Activated CD4-positive, alpha-beta T cell treated with anti-CD3 and anti-CD28 coated beads, Interleukin-2, Interleukin-6, amounts not matched to agents 100 ng/mL and 50 ng/mL, durations not matched to agents 16 hours and 8 hours (primary cell): ENCODE data around the gene RNU6-8.

Source experiments
- DNase-seq: peaks from one replicate; pipeline ENCODE4 v3.0.0-alpha.2; 2020

The RNU6-8 gene

DNA sequence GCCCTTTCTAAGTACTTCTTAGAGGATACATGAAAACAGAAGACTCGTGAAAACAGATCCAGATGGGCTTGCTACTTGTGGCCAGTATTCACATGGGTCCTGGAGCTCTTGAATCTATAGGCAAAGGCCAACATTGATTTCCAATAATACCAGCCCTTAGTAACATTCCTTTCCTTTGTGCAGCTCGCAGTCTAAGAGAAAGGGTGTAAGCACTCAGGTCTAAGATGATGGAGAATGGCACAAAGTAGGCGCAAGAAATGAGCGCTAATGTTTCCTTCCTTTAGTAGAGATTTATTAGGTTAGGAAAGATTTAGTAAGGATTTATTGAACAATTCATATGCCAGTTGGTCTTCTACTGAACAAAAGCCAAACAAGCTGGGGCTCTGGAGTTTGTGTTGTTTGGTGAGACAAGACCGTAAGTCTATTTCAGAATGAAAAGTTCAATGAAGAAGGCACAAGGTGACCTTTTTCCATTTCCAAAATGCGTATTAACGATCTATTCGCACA is 525 bp downstream of the RNU6-8 start:
- DNase-seq: peak; percentile 15

DNA sequence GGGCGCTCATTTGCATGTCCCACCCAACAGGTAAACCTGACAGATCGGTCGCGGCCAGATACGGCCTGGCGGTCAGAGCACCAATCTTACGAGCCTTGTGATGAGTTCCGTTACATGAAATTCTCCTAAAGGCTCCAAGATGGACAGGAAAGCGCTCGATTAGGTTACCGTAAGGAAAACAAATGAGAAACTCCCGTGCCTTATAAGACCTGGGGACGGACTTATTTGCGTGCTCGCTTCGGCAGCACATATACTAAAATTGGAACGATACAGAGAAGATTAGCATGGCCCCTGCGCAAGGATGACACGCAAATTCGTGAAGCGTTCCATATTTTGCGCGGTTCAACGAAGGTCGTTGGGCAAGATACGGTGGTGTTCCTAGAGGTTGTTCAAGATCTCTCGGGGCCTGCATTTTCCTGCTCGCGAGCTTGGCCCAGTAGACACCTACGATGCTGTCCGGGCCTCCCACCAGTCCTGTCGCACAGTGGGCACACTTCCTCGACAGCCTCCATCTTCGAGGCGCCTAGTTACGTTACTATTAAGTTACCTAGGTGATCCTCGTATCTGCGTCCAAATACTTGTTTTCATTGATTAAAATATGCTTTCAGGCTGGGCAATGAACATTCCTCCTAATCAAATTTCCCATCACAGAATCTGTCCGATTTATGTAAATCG is 1.1 kb downstream of the RNU6-8 start, which contains the start of gene RNU6-7:
RNU6-7 (plus strand) TSS at position 230 of the 675 bp plus-strand sequence.
- DNase-seq: peak; percentile 27

DNA sequence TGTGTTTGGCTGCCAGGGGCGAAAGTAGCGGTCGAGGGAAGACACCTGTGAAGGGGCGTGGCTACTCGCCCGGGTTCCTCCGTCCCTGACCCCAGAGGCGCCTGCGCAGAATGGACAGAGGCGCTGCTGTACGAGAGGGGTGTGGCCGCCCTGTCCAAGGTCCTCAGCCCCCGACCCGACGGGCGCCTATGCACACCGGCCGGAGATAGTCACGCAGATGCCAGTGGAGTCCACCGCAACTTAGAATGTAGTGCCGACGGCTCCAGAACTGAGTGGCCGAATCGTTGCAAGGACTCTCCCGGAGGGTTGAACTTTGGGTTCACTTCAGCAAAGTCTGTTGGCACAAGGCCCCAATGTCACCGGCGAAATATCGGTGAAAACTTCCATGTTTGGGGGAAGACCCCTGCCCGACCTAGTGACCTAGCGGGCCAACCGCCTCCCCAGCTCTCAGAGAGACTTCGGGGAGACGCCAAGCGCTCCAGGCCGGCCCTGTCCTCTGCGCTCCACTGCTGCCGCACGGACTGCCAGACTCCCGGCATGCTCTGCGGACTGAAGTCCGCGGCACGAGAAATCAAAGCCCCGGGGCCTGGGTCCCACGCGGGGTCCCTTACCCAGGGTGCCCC is 1.8 kb downstream of the RNU6-8 start:
- DNase-seq: peak; percentile 85

DNA sequence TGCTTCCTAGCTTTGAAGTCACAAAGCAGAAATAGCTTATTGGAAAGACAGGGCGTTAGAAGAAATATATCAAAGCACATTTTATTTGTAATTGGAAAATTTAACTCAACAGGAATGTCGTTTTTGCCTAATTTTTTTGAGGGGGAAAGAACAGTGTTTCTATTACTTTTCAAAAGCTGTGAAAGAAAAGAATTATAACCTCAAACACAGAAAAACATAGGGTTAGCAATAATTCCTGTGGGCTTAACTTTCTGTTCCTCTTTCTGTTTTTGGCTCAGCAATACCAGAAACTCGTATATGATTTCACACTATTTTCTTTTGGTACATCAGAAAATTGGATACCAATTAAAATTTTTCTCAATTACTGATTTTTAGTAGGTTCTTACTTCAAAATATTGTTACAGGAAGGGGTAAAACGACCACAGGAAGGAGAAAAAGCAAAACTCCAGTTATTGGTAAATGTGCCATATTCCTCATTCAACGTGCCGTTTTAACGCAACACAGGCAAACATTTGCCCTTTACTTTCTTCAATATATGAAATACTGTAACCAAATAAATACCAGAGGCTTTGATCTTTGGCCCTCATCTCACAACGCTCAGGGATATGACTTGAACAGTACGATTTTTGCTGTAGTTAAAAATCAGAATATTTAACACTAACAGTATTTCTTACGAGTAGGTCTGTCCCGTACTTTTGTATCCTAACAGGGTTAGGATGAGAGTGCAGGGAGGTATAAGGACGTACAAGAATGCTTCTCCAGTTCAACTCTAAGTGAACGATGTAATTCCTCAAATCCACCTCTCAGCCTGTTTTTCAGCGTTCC is 2.5 kb downstream of the RNU6-8 start:
- DNase-seq: no peak

DNA sequence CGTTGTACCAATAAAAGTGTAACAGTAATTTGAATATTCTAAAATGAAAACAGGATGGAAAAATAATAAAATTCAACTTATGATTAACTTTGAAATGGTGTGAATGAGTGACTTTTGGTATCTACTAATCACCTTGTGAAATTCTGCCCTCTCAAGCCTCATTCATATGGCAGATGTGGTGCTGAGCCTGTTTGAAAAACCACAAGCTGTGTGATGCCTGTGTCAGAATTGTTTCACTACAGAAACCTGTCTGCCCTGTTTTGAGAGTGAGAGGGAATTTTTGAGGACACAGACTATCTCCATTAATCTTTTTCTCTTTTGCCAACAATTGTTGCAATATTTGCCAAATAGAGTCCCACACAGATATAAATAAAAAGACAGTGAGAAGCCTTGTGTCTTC is 5.2 kb downstream of the RNU6-8 start:
- peak; percentile 8 for DNase-seq

DNA sequence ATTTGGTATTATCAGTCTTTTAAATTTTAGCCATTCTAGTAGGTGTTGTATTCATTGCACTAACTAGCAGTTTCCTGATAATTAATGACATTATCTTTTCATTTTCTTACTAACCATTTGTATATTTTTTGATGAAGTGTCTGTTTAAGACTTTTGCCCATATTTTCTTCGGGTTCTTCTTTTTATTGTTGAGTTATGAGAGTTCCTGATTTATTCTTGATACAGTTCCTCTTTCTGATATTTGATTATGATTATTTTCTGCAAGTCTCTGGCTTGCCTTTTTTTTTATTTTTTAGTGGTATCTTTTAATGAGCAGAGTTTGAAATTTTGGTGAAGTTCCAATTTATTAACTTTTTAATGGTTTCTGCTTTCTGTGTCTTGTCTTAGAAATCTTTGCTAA is 7.4 kb downstream of the RNU6-8 start:
- DNase-seq: no peak

DNA sequence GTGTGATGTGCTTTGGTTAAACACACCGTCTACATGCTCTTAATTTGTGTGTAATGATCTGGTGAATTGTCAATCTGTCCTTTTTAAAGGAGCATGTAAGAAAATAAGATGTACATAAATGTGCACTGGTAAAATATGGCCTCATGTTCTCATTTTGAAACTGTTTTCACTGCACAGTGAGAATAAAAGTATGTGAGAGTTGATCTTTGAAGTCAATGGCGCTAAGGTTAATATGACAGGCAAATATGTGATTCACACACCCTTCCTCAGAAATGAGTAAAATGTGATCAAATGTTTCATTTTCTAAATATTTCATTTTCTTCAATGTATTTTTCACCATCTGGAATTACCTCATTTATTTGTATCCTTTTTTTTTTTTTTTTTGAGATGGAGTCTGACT is 9.5 kb downstream of the RNU6-8 start:
- DNase-seq: peak; percentile 18

DNA sequence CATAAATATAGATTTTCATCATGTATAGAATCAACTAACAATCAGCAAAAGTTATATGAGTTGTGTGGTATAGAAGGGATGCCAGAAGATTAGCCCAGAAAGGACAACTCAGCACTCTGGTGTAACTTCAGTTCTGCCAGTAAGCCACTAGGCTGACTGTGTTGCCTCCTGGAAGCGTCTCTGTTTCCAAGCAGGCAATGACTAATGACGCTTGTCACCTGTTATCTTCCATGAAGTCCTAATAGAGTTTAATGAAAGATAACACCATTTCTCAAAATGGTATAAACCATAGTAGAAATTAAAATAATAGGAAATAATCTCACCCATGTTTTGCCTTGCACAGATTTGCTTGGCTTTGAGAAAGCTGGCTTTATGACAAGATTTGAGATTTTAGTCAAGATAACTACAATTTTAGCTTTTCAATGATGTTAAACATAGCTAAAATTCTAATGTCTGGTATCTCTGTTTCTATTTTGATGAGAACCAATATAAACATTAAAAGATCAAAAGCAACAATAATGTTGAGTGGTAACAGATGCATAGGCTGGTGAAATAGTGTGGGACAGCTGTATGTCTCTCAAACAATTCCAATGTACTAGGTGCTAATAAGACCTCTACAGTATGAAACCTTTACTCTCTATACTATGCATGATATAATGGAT is 10.2 kb downstream of the RNU6-8 start:
- DNase-seq: no peak

DNA sequence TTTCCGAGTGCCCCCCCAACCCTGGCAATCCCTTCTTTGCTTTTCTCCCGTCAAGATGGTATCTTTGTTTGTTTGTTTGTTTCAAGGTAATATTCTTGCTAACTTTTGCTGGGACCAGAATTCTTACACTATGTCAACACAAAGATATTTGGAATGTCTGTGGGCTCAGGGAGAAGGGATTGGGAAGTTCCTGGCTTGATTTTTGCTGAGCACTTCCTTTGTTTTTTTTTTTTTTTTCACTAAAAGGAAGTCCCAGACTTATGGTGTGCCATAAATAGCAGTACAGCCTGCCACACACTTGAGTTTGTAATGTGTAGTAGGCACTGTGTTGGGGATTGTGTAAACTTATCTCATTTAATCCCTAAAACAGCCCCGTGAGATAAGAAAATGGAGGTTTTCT is 12.4 kb downstream of the RNU6-8 start:
- DNase-seq: no peak

DNA sequence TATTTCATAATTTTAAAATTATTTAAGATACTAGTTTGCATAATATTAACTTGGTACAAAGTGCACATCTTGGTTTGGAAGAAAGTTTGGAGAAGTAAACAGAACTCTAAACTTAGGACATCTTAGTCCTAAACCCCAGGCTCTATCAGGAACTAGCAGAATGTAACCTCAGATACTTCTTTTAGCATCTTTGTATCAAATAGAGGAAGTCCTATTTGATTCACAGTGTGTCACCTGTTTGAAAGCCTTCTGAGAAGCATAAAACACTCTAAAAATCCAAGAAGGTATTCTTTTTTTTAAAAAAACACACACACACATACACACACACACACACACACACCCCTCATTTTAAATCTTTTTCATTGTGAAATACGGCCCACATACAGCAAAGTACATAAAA is 13.3 kb downstream of the RNU6-8 start:
- no peak for DNase-seq

DNA sequence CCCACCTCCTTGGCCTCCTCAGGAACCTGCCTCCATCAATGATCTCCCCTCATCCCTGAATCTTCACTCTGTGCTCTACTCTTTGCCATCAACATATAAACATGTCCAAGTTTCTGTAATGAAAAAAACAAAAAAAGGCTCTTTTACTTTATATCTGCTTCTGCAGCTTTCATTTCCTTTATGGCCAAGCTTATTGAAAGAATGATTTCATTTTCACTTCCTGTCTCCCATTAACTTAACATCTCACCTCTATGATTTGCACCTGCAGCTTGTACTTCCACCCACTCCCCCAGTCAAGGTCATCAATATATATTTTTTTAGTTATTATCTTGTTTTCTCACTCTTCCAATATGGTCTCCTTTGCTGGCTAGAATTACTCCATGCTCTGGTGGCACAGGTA is 16.8 kb downstream of the RNU6-8 start:
- DNase-seq: no peak

DNA sequence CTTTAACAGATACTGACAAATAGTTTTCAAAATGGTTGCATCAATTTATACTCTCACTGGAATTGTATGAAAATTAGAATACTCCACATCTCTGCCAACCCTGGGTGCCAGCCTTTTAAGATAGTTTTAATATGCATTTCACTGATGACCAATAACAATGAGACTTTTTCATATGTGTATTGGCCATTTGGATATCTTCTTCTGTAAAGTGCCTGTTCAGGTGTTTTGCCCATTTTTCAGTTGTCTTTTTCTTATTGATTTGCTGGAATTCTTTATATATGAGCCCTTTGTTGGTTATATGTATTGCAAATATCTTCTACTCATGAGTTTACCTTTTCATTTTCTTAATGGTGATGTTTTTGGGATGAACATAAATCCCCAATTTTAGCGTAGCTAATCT is 18.0 kb downstream of the RNU6-8 start:
- no peak for DNase-seq

DNA sequence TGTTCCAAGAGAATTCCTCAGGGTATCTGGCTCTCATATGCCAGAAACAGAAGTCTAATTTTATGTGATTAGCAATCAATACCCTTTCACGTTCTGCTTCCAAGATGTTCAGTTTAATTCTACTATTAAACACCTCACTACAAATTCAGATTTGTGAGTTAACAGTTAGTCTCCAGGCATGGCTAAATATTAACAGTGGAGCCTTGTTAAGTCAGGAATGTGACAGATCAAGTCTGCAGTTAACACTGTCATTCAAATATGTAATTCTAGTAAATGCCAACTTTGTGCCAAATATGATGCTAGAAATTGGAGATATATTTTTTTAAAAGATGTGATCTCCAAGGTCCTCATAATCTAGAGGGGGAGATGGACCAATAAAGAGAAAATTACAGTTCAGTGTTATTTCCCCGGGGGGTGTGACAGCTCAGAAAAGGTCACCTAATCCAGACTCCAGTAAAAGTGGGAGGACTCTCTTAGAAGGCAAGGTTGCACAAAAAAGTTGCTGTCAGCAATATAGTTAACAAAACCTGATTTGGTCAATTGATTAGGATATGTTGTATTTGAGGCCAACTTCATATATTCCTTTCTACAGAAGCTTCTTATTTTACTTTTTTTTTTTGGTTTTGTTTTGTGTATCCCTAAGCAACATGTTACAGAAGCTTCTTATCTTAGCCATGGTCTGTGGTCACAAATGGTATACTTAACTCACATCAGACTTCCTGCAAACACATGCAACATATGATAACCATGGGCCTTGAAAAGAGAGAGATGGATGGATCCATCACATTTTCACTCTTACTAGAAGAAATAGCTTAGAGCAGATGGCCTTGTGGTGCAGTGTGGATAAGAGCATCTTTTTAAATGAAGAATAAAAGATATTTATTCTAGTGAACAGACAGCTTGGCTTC is 19.7 kb downstream of the RNU6-8 start:
- no peak for DNase-seq

DNA sequence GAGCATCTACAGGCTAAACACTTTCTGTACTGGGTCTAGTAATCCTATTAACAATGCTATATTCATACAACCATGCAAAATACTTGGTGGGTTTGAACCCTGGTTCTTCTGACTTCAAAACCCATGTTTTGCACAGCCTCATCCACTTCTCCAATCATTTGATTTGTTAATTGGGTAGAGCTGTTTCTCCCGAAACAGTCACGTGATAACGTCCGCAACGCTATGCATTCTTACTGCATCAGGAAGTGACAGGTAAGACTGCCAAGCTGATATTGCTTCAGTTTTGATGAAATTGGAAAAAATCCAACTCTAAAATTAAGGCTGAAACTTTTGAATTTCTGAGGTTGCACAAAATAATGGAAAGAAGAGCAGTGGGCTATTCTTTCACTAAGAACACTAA is 31.6 kb downstream of the RNU6-8 start:
- no peak for DNase-seq

DNA sequence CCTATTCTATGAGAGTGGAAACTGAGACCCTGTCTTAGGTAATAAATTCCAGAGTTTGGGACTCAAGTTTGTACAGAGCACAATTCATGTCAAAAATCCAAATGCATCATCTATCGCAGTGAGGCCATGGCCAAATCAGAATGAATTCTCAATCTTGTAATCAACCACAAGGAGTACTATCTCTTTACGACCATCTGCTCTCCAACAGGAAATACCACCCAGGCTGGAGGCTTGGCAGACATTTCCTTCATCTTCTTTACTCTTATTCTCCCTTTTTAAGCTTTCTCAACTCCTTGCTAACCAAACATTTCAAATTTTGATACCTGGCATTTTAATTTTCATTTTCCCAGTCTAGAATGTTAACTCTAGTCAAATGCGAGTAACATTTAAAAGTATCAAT is 33.9 kb downstream of the RNU6-8 start:
- no peak for DNase-seq

DNA sequence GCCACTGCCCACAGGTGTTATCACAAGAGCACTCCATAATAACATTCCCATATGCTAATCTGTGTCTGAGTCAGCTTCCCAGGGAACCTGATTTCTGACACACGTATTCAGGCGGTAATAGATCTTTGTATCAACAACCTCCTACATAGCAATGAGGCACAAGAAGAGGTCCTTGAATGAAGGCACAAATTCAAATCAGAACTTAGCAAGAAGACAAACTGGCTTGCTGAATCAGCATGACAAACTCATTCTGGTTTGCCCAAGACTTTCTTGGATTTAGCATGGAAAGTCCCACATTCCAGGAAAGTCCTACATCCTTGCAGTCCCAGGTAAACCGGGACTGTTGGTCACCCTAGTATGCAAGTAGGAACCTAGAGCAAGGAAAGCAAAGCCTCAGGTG is 35.2 kb downstream of the RNU6-8 start:
- no peak for DNase-seq

DNA sequence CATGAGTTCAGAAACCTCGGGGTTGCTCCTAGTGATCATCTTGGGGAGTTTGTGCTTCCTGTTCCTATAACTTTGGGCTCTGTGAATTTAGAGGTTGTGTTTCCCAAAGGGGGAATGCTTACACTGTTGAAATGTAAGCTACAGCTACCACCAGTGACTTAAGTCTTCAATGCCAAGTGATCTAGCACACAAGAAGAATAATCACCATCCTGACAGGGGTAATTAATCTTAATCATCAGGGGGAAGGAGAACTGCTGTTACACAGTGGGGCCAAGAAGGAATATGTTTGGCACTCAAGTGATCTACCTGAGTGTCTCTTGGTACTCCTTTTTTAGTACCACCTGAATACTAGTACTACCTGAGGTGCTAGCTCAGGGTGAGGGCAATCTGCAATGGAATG is 36.1 kb downstream of the RNU6-8 start:
- no peak for DNase-seq

DNA sequence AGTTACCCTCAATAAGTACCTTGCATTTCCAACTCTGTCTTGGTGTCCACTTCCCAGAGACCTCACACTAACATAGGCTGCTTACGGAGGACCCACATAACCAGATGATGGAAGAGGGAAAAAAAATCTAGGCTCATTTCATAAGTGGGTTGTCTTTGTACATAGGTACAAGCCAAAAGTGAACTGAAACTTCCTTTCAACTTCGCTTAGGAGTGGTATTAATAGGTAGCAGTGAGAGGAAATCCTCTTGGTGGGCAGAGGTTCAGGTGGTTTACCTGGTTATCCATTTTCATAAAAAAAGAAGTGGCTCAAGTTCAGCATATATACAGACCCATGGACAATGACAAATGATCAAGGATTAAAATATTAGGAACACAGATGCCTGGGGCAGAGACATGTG is 37.0 kb downstream of the RNU6-8 start:
- no peak for DNase-seq
